Measurements from ENCODE around the gene RPS18. TPM values are rescaled to one million over a fixed set of nuclear protein-coding genes. Genes with fewer than 3 reads are reported as not detected.

The RPS18 gene
- total RNA-seq, 5 donors from 2014 or later (not counting 1 experiment from before 2014, with no cell fraction given) = 3,249 to 4,871 (median 4,590) TPM

- no peaks in the 10 kb centered on the region for H3K27me3 ChIP-seq (replicated peaks in 1 of 2; ENCODE audit: control insufficient read depth in 2 of 2, extremely low read depth in 1 of 2, insufficient read depth in 2 of 2, low read length in 1 of 2)
- no peaks in the 10 kb centered on the region for H3K9me3 Mint-ChIP-seq
- peak overlapping the region; percentile 87 for H3K27ac ChIP-seq (ENCODE audit: low read length)
- peak overlapping the region; percentile 97 to 98 for H3K27ac Mint-ChIP-seq
- H3K36me3 Mint-ChIP-seq = peaks cover 30% of the 10 kb centered on the region
- ChIA-PET CTCF (interaction anchor here in 1 of 2 donors (0.7 kb wide), 1 partner anchor 131 kb away, joined by 3 read pairs; the partner anchor contains the start of gene ZBTB9), POLR2A (interaction anchor here (0.6 to 1.1 kb wide), 5 partner anchors 17 to 1730 kb away, joined by 3 to 9 read pairs (median 6); no protein-coding TSS in a partner anchor)
- peak overlapping the region; percentile 94 to 97 for H3K4me3 ChIP-seq (ENCODE audit: control insufficient read depth in 1 of 2, extremely low read depth in 1 of 2, low read length in 1 of 2)
- no peak for ATAC-seq (replicated peaks in 1 of 4)
- WGBS (ENCODE audit: insufficient coverage) = no CpG with 5 or more reads among the region's 12 CpGs
- no peak for DNase-seq
- H3K27me3 Mint-ChIP-seq = no peaks in the 10 kb centered on the region
- peaks cover 11 to 30% of the 10 kb centered on the region in 2 donors for H3K36me3 ChIP-seq (ENCODE audit: control insufficient read depth in 2 of 2, extremely low read depth in 1 of 2, insufficient read depth in 1 of 2, low read length in 1 of 2)
- H3K4me3 Mint-ChIP-seq = peak overlapping the region; percentile 96 to 100 (median 99)
- H3K4me1 ChIP-seq (ENCODE audit: control insufficient read depth in 1 of 2, extremely low read depth in 1 of 2, insufficient read depth in 2 of 2, low read length in 2 of 2) = peaks cover 35 to 47% of the 10 kb centered on the region in 2 experiments
- H3K9me3 ChIP-seq = no peaks in the 10 kb centered on the region
- peaks cover 47 to 55% (median 53%) of the 10 kb centered on the region in 3 donors for H3K4me1 Mint-ChIP-seq
These were observed 51.7 kb downstream of the RPS18 start for GRCh38 chr6:33323623-33323948.

- H3K36me3 ChIP-seq (ENCODE audit: control insufficient read depth in 2 of 2, extremely low read depth in 1 of 2, insufficient read depth in 1 of 2, low read length in 1 of 2) = peaks cover 6 to 25% of the 10 kb centered on the region in 2 donors
- no peaks in the 10 kb centered on the region for H3K9me3 ChIP-seq
- H3K27me3 Mint-ChIP-seq = no peaks in the 10 kb centered on the region
- ChIA-PET POLR2A (interaction anchor here (0.6 to 1.1 kb wide), 4 partner anchors 17 to 1731 kb away, joined by 3 to 9 read pairs (median 7); no protein-coding TSS in a partner anchor), CTCF (interaction anchor here in 1 of 2 donors (0.7 kb wide), 1 partner anchor 130 kb away, joined by 3 read pairs; the partner anchor contains the start of gene ZBTB9)
- WGBS (ENCODE audit: insufficient coverage) = no CpG with 5 or more reads among the region's 7 CpGs
- H3K27ac Mint-ChIP-seq = peak overlapping the region; percentile 97 to 98
- DNase-seq = no peak
- no peaks in the 10 kb centered on the region for H3K27me3 ChIP-seq (replicated peaks in 1 of 2; ENCODE audit: control insufficient read depth in 2 of 2, extremely low read depth in 1 of 2, insufficient read depth in 2 of 2, low read length in 1 of 2)
- peak overlapping the region; percentile 94 to 97 for H3K4me3 ChIP-seq (ENCODE audit: control insufficient read depth in 1 of 2, extremely low read depth in 1 of 2, low read length in 1 of 2)
- H3K27ac ChIP-seq (ENCODE audit: low read length) = peak overlapping the region; percentile 87
- peaks cover 25% of the 10 kb centered on the region for H3K36me3 Mint-ChIP-seq
- peak overlapping the region; percentile 96 to 100 (median 99) for H3K4me3 Mint-ChIP-seq
- peaks cover 30 to 42% of the 10 kb centered on the region in 2 experiments for H3K4me1 ChIP-seq (ENCODE audit: control insufficient read depth in 1 of 2, extremely low read depth in 1 of 2, insufficient read depth in 2 of 2, low read length in 2 of 2)
- peaks cover 42 to 50% (median 48%) of the 10 kb centered on the region in 3 donors for H3K4me1 Mint-ChIP-seq
- H3K9me3 Mint-ChIP-seq = no peaks in the 10 kb centered on the region
- no peak for ATAC-seq (replicated peaks in 1 of 4)
These were observed 52.2 kb downstream of the RPS18 start for GRCh38 chr6:33324125-33324524.

Other genes with a start within 250 kb of the RPS18 start
- 10 to 100 TPM; 29.6 to 68.4 (median 35.9) TPM for gene HLA-DPA1, start 198.4 kb upstream of the RPS18 start, total RNA-seq
- gene HLA-DPB1, start 196.1 kb upstream of the RPS18 start, total RNA-seq = 10 to 100 TPM; 41.2 to 78.9 (median 58.4) TPM
- 1 to 10 TPM; 1.3 to 9.7 (median 2.7) TPM for gene COL11A2, start 79.6 kb upstream of the RPS18 start, total RNA-seq
- gene RXRB, start 71.4 kb upstream of the RPS18 start, total RNA-seq = 100 to 1,000 TPM in 2 of 5 donors, 10 to 100 TPM in 3; 65.5 to 104 (median 96.4) TPM
- gene SLC39A7, start 71.2 kb upstream of the RPS18 start, total RNA-seq = 10 to 100 TPM; 19.1 to 44.0 (median 41.3) TPM
- 10 to 100 TPM; 13.9 to 27.7 (median 24.4) TPM for gene HSD17B8, start 67.4 kb upstream of the RPS18 start, total RNA-seq
- gene RING1, start 63.6 kb upstream of the RPS18 start, total RNA-seq = 10 to 100 TPM; 37.7 to 43.8 (median 42.6) TPM
- 100 to 1,000 TPM in 1 of 5 donors, 10 to 100 TPM in 4; 81.4 to 100 (median 87.6) TPM for gene VPS52, start 199 bp upstream of the RPS18 start, total RNA-seq
- 10 to 100 TPM; 12.2 to 47.2 (median 40.4) TPM for gene B3GALT4, start 5.0 kb downstream of the RPS18 start, total RNA-seq
- gene WDR46, start 17.2 kb downstream of the RPS18 start, total RNA-seq = 10 to 100 TPM; 38.3 to 74.4 (median 60.4) TPM
- gene PFDN6, start 17.5 kb downstream of the RPS18 start, total RNA-seq = 10 to 100 TPM; 16.1 to 51.4 (median 40.5) TPM
- gene RGL2, start 26.9 kb downstream of the RPS18 start, total RNA-seq = 10 to 100 TPM; 55.9 to 72.0 (median 66.0) TPM
- 100 to 1,000 TPM; 224 to 271 (median 254) TPM for gene TAPBP, start 42.0 kb downstream of the RPS18 start, total RNA-seq
- 10 to 100 TPM; 17.6 to 32.0 (median 26.3) TPM for gene ZBTB22, start 45.7 kb downstream of the RPS18 start, total RNA-seq
- 10 to 100 TPM; 36.3 to 91.4 (median 87.7) TPM for gene DAXX, start 50.9 kb downstream of the RPS18 start, total RNA-seq
- 1 to 10 TPM; 1.1 to 2.9 (median 1.8) TPM for gene KIFC1, start 119.7 kb downstream of the RPS18 start, total RNA-seq
- gene PHF1, start 138.9 kb downstream of the RPS18 start, total RNA-seq = 100 to 1,000 TPM; 169 to 372 (median 175) TPM
- 100 to 1,000 TPM; 169 to 184 (median 176) TPM for gene CUTA, start 146.0 kb downstream of the RPS18 start, total RNA-seq
- 100 to 1,000 TPM in 1 of 5 donors, 10 to 100 TPM in 4; 51.2 to 111 (median 64.5) TPM for gene SYNGAP1, start 148.0 kb downstream of the RPS18 start, total RNA-seq
- 10 to 100 TPM in 3 of 5 donors, 1 to 10 TPM in 2; 3.9 to 12.6 (median 11.1) TPM for gene ZBTB9, start 182.5 kb downstream of the RPS18 start, total RNA-seq